HEK293 (cell line): ENCODE measurements around the gene AXIN1.
A peak's percentile ranks its signal among the peaks of the same experiment; 100 is the strongest.

Source experiments
- AEBP2 ChIP-seq: fragments of 450-650 bp; formaldehyde crosslinking; IDR thresholded peaks from 2 replicates; pipeline ENCODE4 v1.5.1; 2016; ENCODE audit warnings: missing biosample characterization, missing genetic modification characterization, borderline replicate concordance
- BCL6B ChIP-seq: fragments of 450-650 bp; formaldehyde crosslinking; IDR thresholded peaks from 2 replicates; pipeline ENCODE4 v1.5.1; 2017; ENCODE audit warnings: missing biosample characterization, missing genetic modification characterization
- EGR2 ChIP-seq: fragments of 450-650 bp; formaldehyde crosslinking; IDR thresholded peaks from 2 replicates; pipeline ENCODE4 v1.5.1; 2016; ENCODE audit warnings: low read depth, missing biosample characterization, missing genetic modification characterization
- KLF7 ChIP-seq: fragments of 450-650 bp; formaldehyde crosslinking; IDR thresholded peaks from 2 replicates; pipeline ENCODE4 v1.5.1; 2016; ENCODE audit warnings: missing biosample characterization, missing genetic modification characterization, borderline replicate concordance
- MYNN ChIP-seq: fragments of 450-650 bp; formaldehyde crosslinking; IDR thresholded peaks from 2 replicates; pipeline ENCODE4 v1.5.1; 2016; ENCODE audit warnings: missing biosample characterization, missing genetic modification characterization, borderline replicate concordance
- PRDM1 ChIP-seq: fragments of 450-650 bp; formaldehyde crosslinking; IDR thresholded peaks from 2 replicates; pipeline ENCODE4; 2016; ENCODE audit warnings: missing biosample characterization, missing genetic modification characterization
- REST ChIP-seq: fragments of 450-650 bp; formaldehyde crosslinking; IDR thresholded peaks from 2 replicates; pipeline ENCODE4 v1.5.1; 2016; ENCODE audit warnings: missing biosample characterization, missing genetic modification characterization
- ZFP37 ChIP-seq: fragments of 450-650 bp; formaldehyde crosslinking; IDR thresholded peaks from 2 replicates; pipeline ENCODE4 v1.5.1; 2016; ENCODE audit warnings: missing biosample characterization, missing genetic modification characterization
- ZFP41 ChIP-seq: fragments of 450-650 bp; formaldehyde crosslinking; IDR thresholded peaks from 2 replicates; pipeline ENCODE4 v1.5.1; 2016; ENCODE audit warnings: missing biosample characterization, missing genetic modification characterization, borderline replicate concordance
- ZFP69B ChIP-seq: fragments of 450-650 bp; formaldehyde crosslinking; IDR thresholded peaks from 2 replicates; pipeline ENCODE4 v1.5.1; 2016; ENCODE audit warnings: missing biosample characterization, missing genetic modification characterization
- ZNF10 ChIP-seq: fragments of 450-650 bp; formaldehyde crosslinking; IDR thresholded peaks from 2 replicates; pipeline ENCODE4 v1.5.1; 2017; ENCODE audit warnings: missing biosample characterization, missing genetic modification characterization
- ZNF132 ChIP-seq: fragments of 450-650 bp; formaldehyde crosslinking; IDR thresholded peaks from 2 replicates; pipeline ENCODE4 v1.5.1; 2017; ENCODE audit warnings: missing biosample characterization, missing genetic modification characterization, borderline replicate concordance
- ZNF138 ChIP-seq: fragments of 450-650 bp; formaldehyde crosslinking; IDR thresholded peaks from 2 replicates; pipeline ENCODE4 v1.5.1; 2016; ENCODE audit warnings: missing biosample characterization, missing genetic modification characterization, borderline replicate concordance
- ZNF140 ChIP-seq: fragments of 450-650 bp; formaldehyde crosslinking; IDR thresholded peaks from 2 replicates; pipeline ENCODE4 v1.5.1; 2016; ENCODE audit warnings: missing biosample characterization, missing genetic modification characterization
- ZNF16 ChIP-seq: fragments of 450-650 bp; formaldehyde crosslinking; IDR thresholded peaks from 2 replicates; pipeline ENCODE4 v1.5.1; 2016; ENCODE audit warnings: low read depth, missing biosample characterization, missing genetic modification characterization
- ZNF19 ChIP-seq: fragments of 450-650 bp; formaldehyde crosslinking; IDR thresholded peaks from 2 replicates; pipeline ENCODE4; 2016; ENCODE audit warnings: missing biosample characterization, missing genetic modification characterization, low read depth
- ZNF26 ChIP-seq: fragments of 450-650 bp; formaldehyde crosslinking; IDR thresholded peaks from 2 replicates; pipeline ENCODE4 v1.5.1; 2016; ENCODE audit warnings: missing biosample characterization, missing genetic modification characterization
- ZNF391 ChIP-seq: fragments of 450-650 bp; formaldehyde crosslinking; IDR thresholded peaks from 2 replicates; pipeline ENCODE4 v1.5.1; 2016; ENCODE audit warnings: low read depth, missing biosample characterization, missing genetic modification characterization, borderline replicate concordance
- ZNF398 ChIP-seq: fragments of 450-650 bp; formaldehyde crosslinking; IDR thresholded peaks from 2 replicates; pipeline ENCODE4 v1.5.1; 2017; ENCODE audit warnings: missing biosample characterization, missing genetic modification characterization
- ZNF416 ChIP-seq: fragments of 450-650 bp; formaldehyde crosslinking; IDR thresholded peaks from 2 replicates; pipeline ENCODE4 v1.5.1; 2016; ENCODE audit warnings: missing biosample characterization, missing genetic modification characterization
- ZNF510 ChIP-seq: fragments of 450-650 bp; formaldehyde crosslinking; IDR thresholded peaks from 2 replicates; pipeline ENCODE4 v1.5.1; 2018; ENCODE audit warnings: mild to moderate bottlenecking, missing genetic modification characterization, missing biosample characterization; ENCODE audit not compliant: insufficient replicate concordance
- ZNF529 ChIP-seq: fragments of 450-650 bp; formaldehyde crosslinking; IDR thresholded peaks from 2 replicates; pipeline ENCODE4 v1.5.1; 2017; ENCODE audit warnings: missing genetic modification characterization, missing biosample characterization; ENCODE audit not compliant: insufficient replicate concordance
- ZNF558 ChIP-seq: fragments of 450-650 bp; formaldehyde crosslinking; IDR thresholded peaks from 2 replicates; pipeline ENCODE4 v1.5.1; 2016; ENCODE audit warnings: missing biosample characterization, missing genetic modification characterization
- ZNF561 ChIP-seq: fragments of 450-650 bp; IDR thresholded peaks from 2 replicates; pipeline ENCODE4 v1.5.1; 2018; ENCODE audit warnings: missing biosample characterization, missing genetic modification characterization, borderline replicate concordance
- ZNF571 ChIP-seq: fragments of 450-650 bp; formaldehyde crosslinking; IDR thresholded peaks from 2 replicates; pipeline ENCODE4 v1.5.0; 2017; ENCODE audit warnings: missing biosample characterization, missing genetic modification characterization
- ZNF580 ChIP-seq: fragments of 450-650 bp; formaldehyde crosslinking; IDR thresholded peaks from 2 replicates; pipeline ENCODE4 v1.5.1; 2016; ENCODE audit warnings: missing biosample characterization, missing genetic modification characterization
- ZNF610 ChIP-seq: fragments of 450-650 bp; formaldehyde crosslinking; IDR thresholded peaks from 2 replicates; pipeline ENCODE4 v1.5.1; 2016; ENCODE audit warnings: missing biosample characterization, missing genetic modification characterization, borderline replicate concordance
- ZNF837 ChIP-seq: fragments of 450-650 bp; formaldehyde crosslinking; IDR thresholded peaks from 2 replicates; pipeline ENCODE4 v1.5.1; 2016; ENCODE audit warnings: missing biosample characterization, missing genetic modification characterization
- ZXDB ChIP-seq: fragments of 450-650 bp; formaldehyde crosslinking; IDR thresholded peaks from 2 replicates; pipeline ENCODE4 v1.5.1; 2016; ENCODE audit warnings: missing biosample characterization, missing genetic modification characterization

AXIN1 gene

GRCh38 chr16:401468-402348, 49.2 kb upstream of the AXIN1 start, which contains the start of gene DECR2 (continued):
- TF ChIP-seq ZNF138 (no peak), ZNF10 (0 out of 2 replicates have a peak, but pooled peaks have one; percentile 30), ZNF16 (no peak), ZNF398 (peak; percentile 79), ZNF391 (tag by site-specific recombination) (peak; percentile 69; the same call in 1 of the 2 replicates), ZNF416 (no peak), ZNF132 (tag by site-specific recombination) (no peak), ZNF26 (tag by site-specific recombination) (no peak), ZXDB (peak; percentile 26; the same call in 1 of the 2 replicates), ZNF140 (tag by site-specific recombination) (no peak), ZNF837 (tag by site-specific recombination) (peak; percentile 99), ZNF558 (tag by site-specific recombination) (no peak), EGR2 (tag by site-specific recombination) (0 out of 2 replicates have a peak, but pooled peaks have one; percentile 6), ZNF529 (no peak), PRDM1 (tag by site-specific recombination) (no peak), ZNF580 (peak; percentile 77), MYNN (tag by site-specific recombination) (no peak), ZNF19 (tag by site-specific recombination) (no peak), ZFP41 (tag by site-specific recombination) (no peak), ZFP37 (0 out of 2 replicates have a peak, but pooled peaks have one; percentile 22), ZFP69B (peak; percentile 34; the same call in 1 of the 2 replicates), ZNF510 (no peak), AEBP2 (tag by site-specific recombination) (no peak), KLF7 (tag by site-specific recombination) (no peak; the same call in 1 of the 2 replicates), ZNF561 (tag by site-specific recombination) (peak; percentile 66), ZNF571 (no peak), ZNF610 (tag by site-specific recombination) (peak; percentile 81), BCL6B (no peak), REST (tag by site-specific recombination) (no peak)
